ENCODE data around the gene NACC1.
A peak's percentile ranks its signal among the peaks of the same experiment; 100 is the strongest.

The NACC1 gene

DNA sequence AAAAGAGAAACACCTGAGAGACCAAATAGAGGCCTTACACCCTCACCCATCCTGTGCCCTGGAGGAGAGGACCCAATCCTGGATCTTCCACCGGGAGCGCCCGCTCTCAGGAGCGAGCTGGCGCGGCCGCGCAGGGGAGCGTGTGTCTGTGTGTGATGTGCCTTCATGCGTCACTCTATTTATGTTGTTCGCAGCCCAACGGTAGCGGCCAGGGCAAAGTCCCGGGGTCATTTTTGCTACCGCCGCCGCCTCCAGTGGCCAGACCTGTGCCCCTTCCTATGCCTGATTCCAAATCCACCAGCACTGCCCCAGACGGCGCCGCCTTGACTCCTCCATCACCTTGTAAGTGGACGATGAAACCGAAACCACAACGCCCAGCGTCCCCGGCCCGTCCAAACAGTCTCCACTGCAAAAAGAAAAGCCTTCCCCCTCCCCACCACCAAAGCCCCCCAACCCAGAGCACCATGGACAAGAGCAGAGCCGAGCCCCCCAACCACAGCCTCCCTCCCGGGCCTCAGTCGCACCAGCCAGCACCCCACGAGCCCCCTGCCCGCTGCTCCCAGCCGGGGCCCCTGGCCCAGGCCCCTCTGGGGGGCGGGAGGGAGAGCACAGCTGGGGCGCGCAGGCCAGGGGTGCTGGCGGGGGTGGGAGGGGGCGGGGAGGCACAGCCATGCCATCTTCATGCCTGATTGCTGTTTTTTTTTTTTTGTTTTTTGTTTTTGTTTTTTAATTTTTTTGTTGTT, 30.1 kb upstream of the NACC1 start:
- DNase-seq (ENCODE audit: low read depth in 2 of 2) = no peak

GRCh38 chr19:13089139-13089856, 28.8 kb upstream of the NACC1 start:
- DNase-seq (ENCODE audit: low read depth in 2 of 2) = no peak

GRCh38 chr19:13089857-13090507, 28.1 kb upstream of the NACC1 start:
- DNase-seq (ENCODE audit: low read depth in 2 of 2) = no peak

DNA sequence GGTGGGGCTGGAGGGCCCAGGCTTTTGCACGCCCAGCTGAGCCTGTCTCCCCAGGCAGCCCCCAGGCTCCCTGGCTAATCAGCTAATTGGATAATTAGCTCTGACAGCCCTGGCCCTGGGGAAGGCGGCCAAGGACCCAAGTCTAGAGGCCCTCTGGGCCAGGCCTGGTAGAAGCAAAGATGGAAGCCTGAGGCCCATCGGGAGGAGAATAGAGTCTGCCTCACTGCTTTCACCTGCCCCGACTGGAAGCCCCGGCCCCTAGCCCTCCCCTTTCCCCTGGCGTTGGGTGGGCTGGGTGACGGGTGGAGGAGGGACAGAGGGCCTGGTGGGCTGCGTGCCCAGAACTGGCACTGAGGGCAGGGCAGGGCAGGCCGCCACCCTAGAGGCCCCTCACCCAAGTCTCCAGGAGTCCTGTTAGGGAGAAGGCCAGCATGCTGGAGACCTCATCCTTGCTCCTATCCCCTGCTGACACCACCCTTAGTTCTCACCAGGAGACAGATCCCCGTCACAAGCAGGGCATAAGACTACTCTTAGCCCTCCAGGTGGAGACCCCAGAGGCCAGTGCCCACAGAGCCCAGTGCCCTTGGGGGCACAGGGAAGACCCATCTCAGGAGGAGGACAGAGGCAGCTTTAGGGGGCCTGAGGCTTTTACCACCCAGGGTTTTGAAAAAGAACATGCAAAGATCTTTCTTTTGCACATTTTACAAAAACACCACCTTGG, 27.4 kb upstream of the NACC1 start:
- DNase-seq (ENCODE audit: low read depth in 2 of 2) = no peak

DNA sequence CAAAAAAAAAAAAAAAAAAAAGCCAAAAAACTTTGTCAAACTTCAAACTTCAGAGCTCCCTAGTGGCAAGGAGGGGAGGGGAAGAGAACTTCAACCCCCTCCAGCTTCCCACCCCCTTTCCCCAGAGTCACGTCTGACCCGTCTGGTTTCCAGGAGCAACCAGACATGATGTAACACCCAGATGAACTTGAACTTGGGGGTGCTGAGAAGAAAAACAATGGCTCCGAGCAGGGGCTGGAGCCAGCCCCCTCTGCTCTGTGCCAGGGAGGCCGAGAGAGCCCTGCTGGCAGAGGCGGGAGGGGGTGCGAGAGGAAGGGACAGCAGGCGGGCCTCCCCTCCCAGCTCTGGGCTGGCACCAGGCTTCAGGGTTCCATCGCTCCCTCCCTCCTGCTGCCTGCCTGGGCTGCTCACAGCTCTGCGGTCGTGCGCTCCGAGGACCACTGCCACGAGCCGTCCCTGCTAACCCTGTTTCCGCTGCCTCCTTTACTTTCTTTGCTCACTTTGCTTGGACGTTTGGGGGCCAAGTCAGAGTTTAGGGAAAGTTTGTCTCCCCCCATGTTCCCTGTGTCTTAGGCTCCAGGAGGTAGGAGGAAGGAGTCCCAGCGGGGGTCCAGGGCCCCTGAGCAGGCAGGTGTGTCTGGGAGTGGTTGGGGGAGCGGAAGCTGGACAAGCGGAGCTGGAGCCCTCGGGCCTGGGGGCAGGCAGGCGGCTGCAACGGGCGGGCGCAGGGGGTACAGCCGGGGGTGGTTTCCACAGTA, 26.5 kb upstream of the NACC1 start:
- no peak for DNase-seq (ENCODE audit: low read depth in 2 of 2)

DNA sequence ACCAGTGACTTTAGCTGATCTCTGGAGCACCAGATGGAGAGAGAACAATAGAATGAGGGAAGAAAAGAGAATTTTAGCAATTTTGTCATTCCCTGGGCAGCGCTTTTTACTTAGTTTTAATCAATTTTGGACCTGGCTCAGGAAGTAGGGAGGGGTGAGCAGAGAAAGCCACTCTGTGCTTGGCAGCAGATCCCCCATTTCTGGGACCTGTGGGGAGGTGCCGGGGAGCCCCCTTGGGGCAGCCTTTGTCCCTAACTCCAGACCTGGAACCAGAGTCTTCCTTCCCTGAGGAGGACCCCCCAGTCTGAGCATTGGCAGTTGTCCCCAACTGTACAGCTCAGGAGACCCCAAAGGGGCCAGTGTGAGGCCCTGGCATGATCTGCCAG, 25.9 kb upstream of the NACC1 start:
- no peak for DNase-seq (ENCODE audit: low read depth in 2 of 2)

GRCh38 chr19:13092606-13093235, 25.3 kb upstream of the NACC1 start:
- DNase-seq (ENCODE audit: low read depth in 2 of 2) = no peak

- peak; percentile 56 to 68 for DNase-seq (ENCODE audit: low read depth in 2 of 2)
These were observed 24.5 kb upstream of the NACC1 start for GRCh38 chr19:13093407-13094105.

GRCh38 chr19:13094106-13094504, 24.0 kb upstream of the NACC1 start:
- no peak for DNase-seq (ENCODE audit: low read depth in 2 of 2)

DNA sequence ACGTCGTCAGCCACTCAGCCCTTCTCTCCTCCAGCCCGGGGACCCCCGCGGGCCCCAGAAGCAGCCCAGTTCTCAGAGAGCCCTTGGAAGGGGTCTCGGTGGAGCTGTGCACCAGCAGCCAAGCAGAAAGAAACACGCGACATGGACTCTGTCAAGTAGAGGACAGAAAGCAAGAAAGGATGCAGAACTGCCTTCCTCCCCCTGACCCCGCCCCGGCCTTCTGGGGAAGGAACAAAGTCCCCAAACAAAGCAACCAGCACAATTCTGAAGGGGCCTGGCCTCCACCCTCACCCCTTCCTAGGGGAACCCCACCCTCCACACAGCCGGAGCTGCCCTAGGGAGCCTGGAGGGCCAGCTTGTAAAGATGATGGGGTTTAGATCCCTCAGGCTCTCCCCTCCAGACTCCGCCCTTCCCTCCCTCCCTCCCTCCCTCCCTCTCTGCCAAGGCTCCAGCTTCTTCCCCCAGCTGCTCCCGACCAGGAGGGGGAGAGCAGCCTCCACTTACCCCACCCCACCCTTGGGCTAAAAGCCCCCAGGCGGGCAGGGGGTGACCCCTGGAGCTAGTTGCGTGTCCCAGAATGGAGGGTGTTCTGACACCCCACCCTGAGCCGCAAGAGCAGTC, 23.2 kb upstream of the NACC1 start:
- no peak for DNase-seq (ENCODE audit: low read depth in 2 of 2)

GRCh38 chr19:13095393-13095784, 22.7 kb upstream of the NACC1 start:
- no peak for DNase-seq (ENCODE audit: low read depth in 2 of 2)

DNA sequence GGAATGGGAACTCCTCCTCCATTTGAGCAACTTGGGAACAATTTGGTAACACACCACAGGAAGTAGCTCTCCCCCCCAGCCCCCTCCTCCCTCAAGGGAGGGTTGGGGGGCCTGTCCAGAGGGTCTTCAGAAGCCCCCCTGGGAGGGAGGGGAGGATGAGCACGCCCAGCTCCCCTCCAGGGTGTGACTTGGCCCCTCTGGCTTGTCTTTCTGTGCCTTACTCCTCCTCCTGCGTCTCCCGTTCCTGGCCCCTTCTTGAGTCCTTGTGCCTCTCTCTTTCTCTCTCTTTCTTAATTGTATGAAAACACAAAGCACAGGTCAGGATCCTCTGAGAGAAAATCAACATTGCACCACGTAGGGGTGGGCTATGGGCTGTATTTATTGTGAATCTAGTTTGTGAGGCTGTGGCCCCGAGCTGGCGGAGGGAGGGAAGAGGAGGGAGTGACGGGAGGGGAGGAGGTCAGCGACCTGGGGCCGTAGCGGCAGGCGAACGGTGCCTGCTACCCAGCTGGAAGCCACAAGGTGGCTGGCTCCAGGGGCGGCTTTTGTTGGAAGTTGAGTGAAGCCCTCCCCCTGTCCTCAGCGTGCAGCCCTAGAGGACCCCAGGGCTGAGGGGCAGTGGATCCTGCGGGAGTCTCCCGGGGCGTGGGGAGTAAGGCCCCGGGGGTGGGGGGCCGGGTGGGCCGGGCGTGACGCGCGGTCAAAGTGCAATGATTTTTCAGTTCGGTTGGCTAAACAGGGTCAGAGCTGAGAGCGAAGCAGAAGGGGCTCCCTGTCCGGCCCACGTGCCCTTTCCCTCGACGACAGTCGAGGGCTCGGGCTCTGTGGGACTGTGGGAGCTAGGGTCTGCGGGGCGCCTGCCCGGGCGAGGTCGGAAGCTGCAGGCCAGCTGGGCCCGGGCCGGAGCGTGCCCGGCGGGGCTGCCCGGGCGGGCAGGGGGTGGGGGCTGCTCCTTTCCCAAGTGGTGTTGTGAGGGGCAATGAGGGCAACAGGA, 21.8 kb upstream of the NACC1 start:
- DNase-seq (ENCODE audit: low read depth in 2 of 2) = no peak

GRCh38 chr19:13097033-13097462, 21.0 kb upstream of the NACC1 start:
- no peak for DNase-seq (ENCODE audit: low read depth in 2 of 2)

DNA sequence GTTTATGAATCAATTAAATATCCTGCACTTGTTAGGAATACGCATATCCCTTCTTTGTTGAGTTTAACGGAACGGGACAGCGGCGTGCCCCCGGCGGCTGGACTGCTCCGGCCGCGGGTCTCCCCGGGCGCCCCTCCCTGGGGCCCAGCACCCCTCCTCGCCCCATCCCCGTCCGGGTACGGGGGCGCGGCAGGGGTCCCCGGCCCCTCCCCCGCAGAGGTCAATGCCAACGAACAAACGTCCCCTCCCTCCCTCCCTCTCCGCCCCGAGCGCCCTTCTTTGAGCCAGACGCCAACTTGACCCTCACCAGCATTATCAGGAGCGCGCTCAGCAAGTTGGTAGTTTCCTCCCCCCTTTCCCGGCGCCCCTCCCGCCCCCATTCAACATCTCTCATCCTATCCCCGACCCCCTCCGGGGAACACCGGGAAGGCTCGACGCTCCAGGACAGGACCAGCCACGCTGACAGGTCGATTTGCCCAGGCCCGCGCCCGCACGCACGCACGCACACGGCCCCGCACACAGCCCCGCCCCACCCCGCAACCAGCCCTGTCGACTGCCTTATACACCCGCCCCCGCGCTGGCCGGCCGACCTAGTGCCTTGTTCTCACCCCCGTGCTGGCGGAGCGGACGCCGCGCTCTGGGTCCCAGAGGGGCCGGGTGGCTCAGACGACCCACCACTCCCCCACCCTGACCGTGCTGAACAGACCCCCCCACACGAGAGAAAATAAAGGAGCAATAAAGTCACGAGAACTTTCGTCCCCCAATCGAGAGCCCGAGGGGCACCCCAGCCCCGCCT, 20.4 kb upstream of the NACC1 start:
- no peak for DNase-seq (ENCODE audit: low read depth in 2 of 2)

GRCh38 chr19:13098277-13099072, 19.6 kb upstream of the NACC1 start:
- DNase-seq (ENCODE audit: low read depth in 2 of 2) = no peak

DNA sequence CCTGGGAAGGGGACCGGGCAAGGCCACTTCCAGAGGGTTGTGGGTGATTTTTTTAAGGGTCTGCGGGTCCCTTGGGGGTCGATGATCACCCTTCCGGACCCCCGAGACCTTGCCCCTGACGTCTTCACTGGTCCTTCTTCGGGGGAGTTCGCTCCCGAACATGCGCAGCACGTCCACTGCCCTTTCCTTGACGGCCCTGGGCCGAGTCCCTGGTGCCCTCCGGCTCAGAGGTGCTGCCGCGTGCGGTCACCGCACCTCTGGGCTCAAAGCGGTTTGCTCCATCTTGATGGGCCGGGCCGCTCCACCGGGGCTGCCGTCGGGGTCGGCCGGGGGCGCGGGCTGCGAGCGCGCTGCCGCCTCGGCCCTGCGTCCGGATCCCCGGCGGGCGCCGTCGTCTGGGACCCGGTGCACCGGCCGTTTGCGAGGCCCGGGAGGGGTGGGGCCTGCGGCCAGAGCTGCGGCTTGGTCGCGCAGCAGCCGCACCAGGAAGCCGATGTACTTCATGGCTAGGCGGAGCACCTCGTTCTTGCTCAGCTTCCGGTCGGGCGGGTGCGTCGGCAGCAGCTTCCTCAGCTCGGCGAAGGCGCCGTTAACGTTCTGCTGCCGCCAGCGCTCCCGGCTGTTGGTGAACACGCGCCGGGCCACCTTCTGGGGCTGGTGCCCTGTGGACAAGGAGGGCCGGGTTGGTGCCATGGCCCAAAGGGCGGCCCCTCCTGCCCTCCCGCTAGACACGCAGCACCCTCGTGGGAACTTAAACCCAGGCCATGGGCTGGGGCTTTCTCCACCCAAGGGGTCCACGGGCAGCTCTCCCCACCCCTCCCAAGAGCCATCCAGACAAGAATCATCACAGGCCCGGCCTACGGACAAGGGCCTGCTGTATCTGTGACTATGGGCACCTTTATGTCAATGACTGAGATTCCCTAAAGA, 18.7 kb upstream of the NACC1 start:
- DNase-seq (ENCODE audit: low read depth in 2 of 2) = peak; percentile 50 to 63

Data from stimulated activated CD8-positive, alpha-beta memory T cell treated with anti-CD3 and anti-CD28 coated beads, Interleukin-2, amount 100 ng/mL, for 1 hour (primary cell).